Glomerular visceral epithelial cell (primary cell): ENCODE measurements around the gene KDM5B.
"Not testable (repeated sequence)": the region's sequence is repeated elsewhere in the genome, so short reads cannot be mapped to it uniquely, and the experiment has no call there.

Experiments used
- DNase-seq: peaks from one replicate; pipeline ENCODE4 v3.0.0-alpha.2; 2016; ENCODE audit errors: extremely low spot score

Gene KDM5B

DNA sequence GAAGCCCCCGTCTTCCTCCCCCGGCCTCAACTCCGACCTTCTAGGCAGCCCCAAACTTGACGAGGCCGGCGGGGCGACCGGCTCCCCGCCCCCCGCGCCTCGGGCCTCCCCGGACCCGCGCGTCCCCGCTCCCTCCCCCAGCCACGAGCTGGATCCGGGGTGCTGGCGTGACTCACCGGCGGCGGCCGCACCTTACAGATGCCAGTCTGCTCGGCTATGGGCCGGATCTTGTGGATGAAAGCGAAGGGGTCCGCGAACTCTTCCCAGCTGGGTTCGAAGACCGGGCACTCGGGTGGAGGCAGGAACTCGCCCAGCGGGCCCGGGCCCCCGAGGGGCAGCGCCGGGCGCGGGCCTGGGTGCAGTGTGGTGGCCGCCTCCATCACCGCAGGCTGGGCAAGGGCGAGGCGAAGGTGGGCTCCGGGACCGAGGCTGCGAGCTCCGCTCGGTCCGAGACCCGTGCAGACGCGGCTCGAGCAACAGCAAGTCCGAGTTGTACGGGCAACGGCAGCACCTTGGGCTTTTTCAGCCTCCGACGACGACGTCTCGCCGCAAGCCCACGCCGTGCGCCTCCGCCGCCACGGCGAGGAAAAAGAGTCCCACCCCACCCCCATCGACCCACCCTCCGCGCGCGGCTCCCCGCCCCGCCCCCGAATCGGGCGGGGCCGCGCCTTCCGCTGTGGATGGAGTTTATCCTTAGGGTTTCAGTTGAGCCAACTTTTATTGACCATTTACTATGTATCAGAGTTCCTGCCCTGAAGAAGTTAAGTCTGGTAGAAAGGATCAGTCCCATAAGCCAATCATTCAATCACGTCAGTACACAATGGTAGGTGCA is at the start of gene KDM5B:
KDM5B (minus strand) TSS at position 496 of the 832 bp plus-strand sequence; CDS start at position 380, 116 bp downstream.
- peak; percentile 75 for DNase-seq

DNA sequence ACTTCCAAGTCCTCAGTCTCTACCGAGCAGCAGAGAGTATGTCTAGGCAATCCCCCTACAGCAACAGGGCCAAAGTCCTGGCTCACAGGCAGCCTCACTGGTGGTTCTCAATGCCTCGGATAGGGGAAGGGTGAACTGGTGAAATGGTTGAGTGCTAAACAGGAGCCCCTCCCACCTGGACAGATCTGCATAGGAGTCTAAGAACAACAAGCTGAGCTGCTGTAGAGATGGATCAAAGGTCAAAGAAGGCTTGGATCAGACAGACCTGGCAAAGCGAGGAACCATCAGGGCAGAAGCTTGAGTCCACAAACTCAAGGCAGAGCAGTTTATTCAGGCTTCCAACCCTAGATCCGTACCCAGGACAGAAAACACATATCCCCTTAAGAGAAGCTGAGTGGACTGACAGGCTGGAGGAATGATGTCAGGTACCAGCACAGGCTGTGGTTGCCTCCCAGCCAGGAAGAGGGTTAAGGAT is 49.0 kb upstream of the KDM5B start:
- no peak for DNase-seq

DNA sequence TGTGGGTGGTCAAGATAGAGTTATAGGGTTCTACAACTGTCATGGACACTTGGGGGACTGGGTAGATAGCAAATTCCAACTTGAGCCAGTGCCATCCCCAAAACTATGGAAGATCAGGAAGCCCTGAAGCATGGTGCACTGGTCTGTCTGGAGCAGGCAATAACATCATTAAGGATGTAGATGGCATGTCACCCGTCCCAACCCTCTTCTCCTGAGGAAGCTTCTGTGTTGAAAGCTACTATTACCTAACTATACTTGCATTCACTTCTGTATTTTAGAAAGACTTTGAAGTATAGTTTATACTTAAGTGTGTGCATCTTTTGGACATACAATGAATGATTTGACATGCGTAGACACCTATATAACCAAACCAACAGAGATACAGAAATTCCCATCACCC is 47.8 kb upstream of the KDM5B start:
- DNase-seq = no peak

- no peak for DNase-seq
Measured at GRCh38 chr1:202854787-202855186, 46.6 kb upstream of the KDM5B start.

GRCh38 chr1:202852163-202852904 is 44.1 kb upstream of the KDM5B start:
- peak; percentile 55 for DNase-seq

- no peak for DNase-seq
Measured at GRCh38 chr1:202850593-202851362, 42.6 kb upstream of the KDM5B start.

GRCh38 chr1:202848191-202848542 is 39.9 kb upstream of the KDM5B start:
- no peak for DNase-seq

GRCh38 chr1:202844935-202845334 is 36.7 kb upstream of the KDM5B start:
- no peak for DNase-seq

GRCh38 chr1:202844259-202844658 is 36.0 kb upstream of the KDM5B start:
- DNase-seq = no peak

- DNase-seq = no peak
Measured at GRCh38 chr1:202843081-202843480, 34.9 kb upstream of the KDM5B start.

DNA sequence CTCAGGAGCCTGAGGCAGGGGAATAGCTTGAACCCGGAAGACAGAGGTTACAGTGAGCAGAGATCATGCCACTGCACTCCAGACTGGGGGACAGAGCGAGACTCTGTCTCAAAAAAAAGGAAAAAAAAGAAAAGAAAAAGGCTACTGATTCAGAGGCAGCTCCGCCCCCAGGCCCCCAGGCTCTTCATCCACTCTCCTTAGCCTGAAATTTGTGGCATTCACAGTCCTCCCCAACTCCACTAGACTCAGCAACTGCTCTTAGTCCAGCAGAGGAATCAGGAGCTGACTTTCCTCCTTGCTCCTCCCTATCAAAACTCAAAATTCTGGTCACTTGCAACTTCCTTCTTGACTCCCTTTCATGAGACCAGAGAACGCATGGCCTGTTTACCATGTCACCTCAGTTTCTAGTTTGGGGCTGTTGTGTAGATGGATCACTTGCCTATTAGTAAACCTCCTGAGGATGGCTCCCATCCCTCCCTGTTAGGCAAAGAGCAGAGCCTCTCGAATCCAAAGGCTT is 29.6 kb upstream of the KDM5B start:
- DNase-seq = no peak

- DNase-seq = no peak
Measured at GRCh38 chr1:202836623-202837403, 28.6 kb upstream of the KDM5B start.

DNA sequence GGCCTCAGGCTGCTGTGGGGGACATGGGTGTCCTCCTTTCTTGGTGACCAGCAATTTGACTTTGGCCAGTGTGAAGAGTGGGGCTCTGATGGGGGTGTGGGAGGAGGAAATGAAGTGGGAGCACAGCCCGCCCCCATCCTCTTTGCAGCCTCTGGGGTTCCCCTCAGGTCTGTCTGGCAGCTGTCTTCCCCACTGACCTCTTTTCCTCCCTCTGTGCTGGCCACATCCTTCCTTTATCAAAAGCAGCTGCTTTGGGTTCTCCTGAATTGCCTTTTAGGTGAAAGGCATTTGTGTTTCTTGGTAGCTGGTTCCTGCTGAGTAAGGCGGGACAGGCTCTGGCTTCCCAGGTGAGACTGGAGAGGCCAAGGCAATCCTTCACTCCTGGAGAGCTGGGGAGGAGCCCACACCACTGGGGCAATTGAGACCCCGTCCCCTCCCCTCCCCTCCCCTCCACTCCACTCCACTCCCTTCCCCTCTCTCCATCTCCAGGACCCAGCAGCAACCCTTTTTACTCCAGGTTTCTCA is 27.4 kb upstream of the KDM5B start:
- DNase-seq = no peak

DNA sequence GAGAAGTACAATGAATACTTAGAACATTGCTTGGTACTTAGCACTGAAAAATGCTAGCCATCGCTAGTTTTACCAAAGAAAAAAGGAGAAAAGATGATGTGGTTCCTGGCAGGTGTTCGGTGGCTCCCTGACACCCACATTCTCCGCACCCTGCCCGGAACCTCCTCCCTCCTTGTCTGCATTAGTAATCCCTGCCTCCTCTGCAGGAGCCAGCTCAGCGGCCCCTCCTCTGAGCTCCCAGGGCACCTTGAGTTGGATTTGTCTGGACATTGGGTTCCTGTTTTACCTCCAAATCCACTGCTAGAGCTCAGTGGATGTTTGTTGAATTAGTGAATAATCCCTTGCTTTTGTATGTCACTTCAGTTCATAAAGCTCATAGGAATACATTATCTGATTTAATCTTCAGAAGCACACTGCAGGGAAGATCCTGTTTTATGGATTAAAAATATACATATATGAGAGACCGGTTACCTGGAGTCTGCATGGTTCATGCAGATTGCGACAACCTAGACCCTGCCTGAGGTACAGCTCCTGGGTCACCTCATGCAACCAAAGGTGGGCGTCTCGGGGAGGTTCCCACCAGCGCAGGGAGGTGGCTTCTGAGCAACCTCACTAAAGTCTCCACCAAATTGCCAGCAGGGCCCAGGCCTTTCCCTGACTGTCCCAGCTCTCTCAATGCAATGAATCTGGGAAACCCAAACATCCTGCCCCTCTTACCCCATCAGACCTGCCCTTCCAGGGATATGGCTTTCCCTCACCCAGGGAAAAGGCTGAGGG is 26.7 kb upstream of the KDM5B start:
- DNase-seq = no peak

- DNase-seq = no peak
Measured at GRCh38 chr1:202831906-202832305, 23.7 kb upstream of the KDM5B start.

- not testable (repeated sequence) for DNase-seq
Measured at GRCh38 chr1:202829223-202829622, 21.0 kb upstream of the KDM5B start.

DNA sequence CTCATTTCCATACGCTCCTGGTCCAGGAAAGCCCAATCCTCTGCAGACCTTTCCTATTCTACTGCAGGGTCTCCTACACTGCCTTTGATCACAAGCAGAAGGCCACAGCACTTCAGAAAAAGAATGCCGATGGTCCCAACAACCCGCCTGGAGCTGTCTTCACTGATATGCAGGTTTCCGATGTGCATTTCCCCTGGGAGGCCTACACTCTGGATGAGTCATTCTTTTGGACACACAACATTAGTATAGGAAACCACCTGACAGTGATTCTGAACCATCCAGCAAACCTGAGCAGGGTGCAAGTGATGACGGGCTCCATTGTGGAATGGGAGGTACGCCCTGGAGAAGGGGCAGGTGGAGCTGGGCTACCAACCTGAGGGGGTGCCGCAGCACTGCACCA is 17.5 kb upstream of the KDM5B start:
- no peak for DNase-seq

DNA sequence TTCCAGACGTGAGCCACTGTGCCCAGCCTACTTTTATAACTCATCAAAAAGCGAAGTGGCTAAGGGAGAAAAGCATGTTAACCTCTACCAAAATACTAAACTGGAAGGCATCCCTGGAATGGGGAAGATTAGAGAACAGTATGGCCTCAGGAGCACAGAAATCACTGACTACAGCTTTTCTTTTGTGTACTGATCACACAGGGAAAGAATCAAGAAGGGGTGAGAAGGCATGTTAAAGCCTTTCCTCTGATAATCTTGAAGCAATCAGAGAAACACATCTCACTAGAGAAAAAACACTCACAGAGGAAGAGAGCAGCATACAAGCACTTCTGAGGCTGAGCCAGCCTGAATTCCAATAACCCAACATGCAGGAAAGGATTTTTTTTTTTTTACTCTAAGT is 13.2 kb upstream of the KDM5B start:
- no peak for DNase-seq

- no peak for DNase-seq
Measured at GRCh38 chr1:202818819-202819218, 10.6 kb upstream of the KDM5B start.

DNA sequence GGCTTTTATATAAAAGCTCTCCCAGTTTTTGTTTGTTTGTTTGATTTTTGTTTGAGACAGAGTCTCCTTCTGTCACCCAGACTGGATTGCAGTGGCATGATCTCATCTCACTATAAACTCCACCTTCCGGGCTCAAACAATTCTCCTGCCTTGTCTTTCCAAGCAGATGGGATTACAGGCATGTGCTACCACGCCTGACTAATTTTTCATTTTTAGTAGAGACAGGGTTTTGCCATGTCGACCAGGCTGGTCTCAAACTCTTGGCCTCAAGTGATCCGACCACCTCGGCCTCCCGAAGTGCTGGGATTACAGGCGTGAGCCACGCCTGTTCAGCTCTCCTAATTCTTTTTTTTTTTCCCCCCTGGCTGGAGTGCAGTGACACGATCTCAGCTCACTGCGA is 6.9 kb upstream of the KDM5B start:
- DNase-seq = peak; percentile 13
